Activated CD4-positive, alpha-beta memory T cell treated with anti-CD3 and anti-CD28 coated beads, Interleukin-2, amount 10 ng/mL, durations not matched to agents 7 days and 5 days (primary cell): ENCODE data around the gene NTN3. TPM values are rescaled to one million over a fixed set of nuclear protein-coding genes. Genes with fewer than 3 reads are reported as not detected.
A peak's percentile ranks its signal among the peaks of the same experiment; 100 is the strongest.

Source experiments
- CTCF ChIA-PET: fragments of 350-600 bp; sonication (Branson Sonifier 250); formaldehyde crosslinking; loops from one replicate; lab custom pipeline; 2021; ENCODE audit warnings: antibody characterized with exemption, inconsistent platforms; lab: Charles Lee
- POLR2A ChIA-PET: fragments of 350-600 bp; sonication (Branson Sonifier 250); formaldehyde crosslinking; loops from one replicate; lab custom pipeline; 2021; ENCODE audit warnings: antibody characterized with exemption; lab: Charles Lee
- DNase-seq: peaks from one replicate; pipeline ENCODE4 v3.0.0-alpha.2; 2020
- H3K27ac Mint-ChIP-seq: one replicate; pipeline ENCODE4 v1.8.0; 2021; ENCODE audit warnings: mild to moderate bottlenecking, mixed read lengths
- H3K27me3 Mint-ChIP-seq: one replicate; pipeline ENCODE4 v1.8.0; 2021; ENCODE audit warnings: mixed read lengths
- H3K36me3 Mint-ChIP-seq: one replicate; pipeline ENCODE4 v1.8.0; 2021; ENCODE audit warnings: low read depth, mixed read lengths
- H3K4me1 Mint-ChIP-seq: one replicate; pipeline ENCODE4 v1.8.0; 2021; ENCODE audit warnings: mixed read lengths
- H3K4me3 Mint-ChIP-seq: one replicate; pipeline ENCODE4 v1.8.0; 2021; ENCODE audit warnings: mild to moderate bottlenecking, mixed read lengths
- H3K9me3 Mint-ChIP-seq: one replicate; pipeline ENCODE4 v1.8.0; 2021; ENCODE audit warnings: mixed read lengths
- total RNA-seq, 2 experiments: library from RNA; stranded (reverse); gene quantifications; one replicate each; pipeline ENCODE4 v1.2.3, GENCODE V29; 2021

Gene NTN3
- total RNA-seq, 2 experiments from 2014 or later, result not detected

- POLR2A ChIA-PET, result interaction anchor here (0.9 to 3.7 kb wide), 6 partner anchors 13 to 259 kb away, joined by 3 to 67 read pairs (median 6); partner anchors contain the start of genes CCNF, CEMP1, PDPK1 and TBC1D24
- Mint-ChIP-seq H3K4me3 (peak overlapping the region; percentile 69), H3K4me1 (peaks cover 58% of the 10 kb centered on the region)
Measured at GRCh38 chr16:2518823-2519710, 48.0 kb downstream of the NTN3 start.

GRCh38 chr16:2519711-2520080 lies 48.6 kb downstream of the NTN3 start:
- CTCF ChIA-PET, result interaction anchor here (0.7 to 1.6 kb wide), 6 partner anchors 13 to 305 kb away, joined by 3 to 7 read pairs (median 4); partner anchors contain the start of genes ECI1, PDPK1, PGP and TEDC2
- no peaks in the 10 kb centered on the region for H3K9me3 Mint-ChIP-seq
- peaks cover 56% of the 10 kb centered on the region for H3K4me1 Mint-ChIP-seq
- POLR2A ChIA-PET, result interaction anchor here (0.6 to 3.7 kb wide), 11 partner anchors 9 to 267 kb away, joined by 3 to 67 read pairs (median 4); partner anchors contain the start of genes CEMP1, PDPK1 and TBC1D24
- DNase-seq, result no peak
- H3K27me3 Mint-ChIP-seq, result no peaks in the 10 kb centered on the region
- H3K4me3 Mint-ChIP-seq, result peak overlapping the region; percentile 69
- peak overlapping the region; percentile 86 for H3K27ac Mint-ChIP-seq
- H3K36me3 Mint-ChIP-seq, result peaks cover 34% of the 10 kb centered on the region

More at GRCh38 chr16:2518823-2519710, 48.0 kb downstream of the NTN3 start:
- DNase-seq, result no peak
- Mint-ChIP-seq H3K27me3 (no peaks in the 10 kb centered on the region), H3K9me3 (no peaks in the 10 kb centered on the region), H3K27ac (peak overlapping the region; percentile 86), H3K36me3 (peaks cover 31% of the 10 kb centered on the region)
- CTCF ChIA-PET, result interaction anchor here (1.3 to 1.5 kb wide), 2 partner anchors 18 to 59 kb away, joined by 4 to 7 read pairs; partner anchors contain the start of genes PDPK1 and TEDC2

- H3K4me3 Mint-ChIP-seq, result peak within 1 kb of the TSS; percentile 84
- peak within 1 kb of the TSS; percentile 92 for H3K27ac Mint-ChIP-seq
- H3K4me1 Mint-ChIP-seq, result peaks cover 51% of the 10 kb centered on the region
- ChIA-PET CTCF (interaction anchor here (0.7 to 1.6 kb wide), 7 partner anchors 12 to 306 kb away, joined by 3 to 7 read pairs (median 3); partner anchors contain the start of genes ECI1, PDPK1, PGP and TEDC2), POLR2A (interaction anchor here (0.6 to 3.7 kb wide), 14 partner anchors 9 to 512 kb away, joined by 3 to 67 read pairs (median 4); partner anchors contain the start of genes CEMP1, PDPK1, TBC1D24 and TEDC2)
- H3K36me3 Mint-ChIP-seq, result peaks cover 38% of the 10 kb centered on the region
- no peaks in the 10 kb centered on the region for H3K27me3 Mint-ChIP-seq
- peak; percentile 91 for DNase-seq
- no peaks in the 10 kb centered on the region for H3K9me3 Mint-ChIP-seq
Measured at GRCh38 chr16:2520097-2520783, 49.1 kb downstream of the NTN3 start, which contains the start of gene AMDHD2. TSS of gene AMDHD2 (plus strand) at chr16:2520371. CDS start at chr16:2520459, 88 bp downstream.

- Mint-ChIP-seq H3K36me3 (peaks cover 36% of the 10 kb centered on the region), H3K27me3 (no peaks in the 10 kb centered on the region), H3K4me1 (peaks cover 44% of the 10 kb centered on the region), H3K9me3 (no peaks in the 10 kb centered on the region), H3K4me3 (peak overlapping the region; percentile 84), H3K27ac (peak overlapping the region; percentile 92)
- ChIA-PET CTCF (interaction anchor here (0.8 to 1.6 kb wide), 6 partner anchors 12 to 306 kb away, joined by 3 to 7 read pairs (median 4); partner anchors contain the start of genes ECI1, PDPK1, PGP and TEDC2), POLR2A (interaction anchor here (0.9 to 3.7 kb wide), 13 partner anchors 8 to 513 kb away, joined by 3 to 67 read pairs (median 4); partner anchors contain the start of genes CEMP1, PDPK1, TBC1D24 and TEDC2)
- DNase-seq, result peak; percentile 75
Measured at GRCh38 chr16:2520784-2521531, 49.9 kb downstream of the NTN3 start.

Other genes starting within 250 kb of the NTN3 start
- gene E4F1, start 247.7 kb upstream of the NTN3 start, total RNA-seq, result 10 to 100 TPM; 26.3 to 29.4 TPM
- gene DNASE1L2, start 234.9 kb upstream of the NTN3 start, total RNA-seq, result 1 to 10 TPM; 2.0 to 2.3 TPM
- 10 to 100 TPM; 43.0 to 44.8 TPM for gene ECI1, start 219.7 kb upstream of the NTN3 start, total RNA-seq
- gene RNPS1, start 203.2 kb upstream of the NTN3 start, total RNA-seq, result 100 to 1,000 TPM; 218 to 222 TPM
- gene ABCA3, start 130.6 kb upstream of the NTN3 start, total RNA-seq, result 1 to 10 TPM; 8.3 to 8.7 TPM
- gene CCNF, start 41.9 kb upstream of the NTN3 start, total RNA-seq, result 10 to 100 TPM; 74.5 to 75.8 TPM
- gene TEDC2, start 11.2 kb upstream of the NTN3 start, total RNA-seq, result 10 to 100 TPM; 12.5 to 13.9 TPM
- gene TBC1D24, start 3.8 kb downstream of the NTN3 start, total RNA-seq, result 10 to 100 TPM; 11.4 to 13.7 TPM
- 100 to 1,000 TPM; 112 to 125 TPM for gene ATP6V0C, start 42.7 kb downstream of the NTN3 start, total RNA-seq
- gene AMDHD2, start 49.1 kb downstream of the NTN3 start, total RNA-seq, result 10 to 100 TPM; 51.6 to 55.5 TPM
- gene CEMP1, start 60.1 kb downstream of the NTN3 start, total RNA-seq, result under 1 TPM in 1 of 2 experiments, not detected in 1; 0.23 TPM
- gene PDPK1, start 66.7 kb downstream of the NTN3 start, total RNA-seq, result 10 to 100 TPM; 43.5 to 45.2 TPM
- 10 to 100 TPM; 35.9 to 39.8 TPM for gene KCTD5, start 211.2 kb downstream of the NTN3 start, total RNA-seq
- 1 to 10 TPM; 1.6 to 1.8 TPM for gene PRSS27, start 248.9 kb downstream of the NTN3 start, total RNA-seq